Measurements from ENCODE around the gene ALAD.

DNA sequence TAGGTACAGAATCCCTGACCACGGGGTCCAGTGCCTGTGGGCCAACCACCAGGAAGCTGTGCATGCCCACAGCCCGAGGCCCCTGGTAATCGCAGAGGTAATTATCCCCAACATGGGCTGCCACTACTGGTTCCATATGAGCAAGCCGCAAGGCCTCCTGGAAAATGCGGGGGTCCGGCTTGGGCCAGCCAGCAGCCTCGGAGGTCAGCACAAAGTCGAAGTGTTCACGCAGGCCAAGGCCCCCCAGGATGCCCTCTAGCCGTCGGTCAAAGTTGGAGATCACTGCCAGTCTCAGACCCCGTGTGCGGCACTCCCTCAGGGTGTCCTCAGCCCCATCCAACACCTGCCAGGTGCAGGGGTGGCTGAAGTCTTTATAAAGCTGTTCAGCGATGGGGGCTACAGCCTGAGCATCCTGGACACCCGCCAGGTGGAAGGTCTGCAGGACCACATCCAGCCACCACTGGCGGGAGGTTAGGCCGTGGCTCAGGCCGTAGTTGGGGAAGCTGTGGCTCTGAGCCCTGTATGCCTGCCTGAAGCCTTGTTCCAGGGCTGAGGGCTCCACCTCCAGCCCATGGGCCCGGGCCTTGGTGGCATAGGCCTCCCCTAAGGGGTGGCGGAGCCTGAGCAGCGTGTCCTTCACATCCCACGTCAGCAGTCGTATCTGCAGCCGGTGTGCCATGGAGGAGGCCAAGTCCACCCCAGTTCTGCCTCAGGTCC is 27.2 kb downstream of the ALAD start:
- TF ChIP-seq, protein P1, sequence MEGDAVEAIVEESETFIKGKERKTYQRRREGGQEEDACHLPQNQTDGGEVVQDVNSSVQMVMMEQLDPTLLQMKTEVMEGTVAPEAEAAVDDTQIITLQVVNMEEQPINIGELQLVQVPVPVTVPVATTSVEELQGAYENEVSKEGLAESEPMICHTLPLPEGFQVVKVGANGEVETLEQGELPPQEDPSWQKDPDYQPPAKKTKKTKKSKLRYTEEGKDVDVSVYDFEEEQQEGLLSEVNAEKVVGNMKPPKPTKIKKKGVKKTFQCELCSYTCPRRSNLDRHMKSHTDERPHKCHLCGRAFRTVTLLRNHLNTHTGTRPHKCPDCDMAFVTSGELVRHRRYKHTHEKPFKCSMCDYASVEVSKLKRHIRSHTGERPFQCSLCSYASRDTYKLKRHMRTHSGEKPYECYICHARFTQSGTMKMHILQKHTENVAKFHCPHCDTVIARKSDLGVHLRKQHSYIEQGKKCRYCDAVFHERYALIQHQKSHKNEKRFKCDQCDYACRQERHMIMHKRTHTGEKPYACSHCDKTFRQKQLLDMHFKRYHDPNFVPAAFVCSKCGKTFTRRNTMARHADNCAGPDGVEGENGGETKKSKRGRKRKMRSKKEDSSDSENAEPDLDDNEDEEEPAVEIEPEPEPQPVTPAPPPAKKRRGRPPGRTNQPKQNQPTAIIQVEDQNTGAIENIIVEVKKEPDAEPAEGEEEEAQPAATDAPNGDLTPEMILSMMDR (IDR thresholded peaks at IDR 0.05) = no peak
- TF ChIP-seq POLR2A (IDR thresholded peaks at IDR 0.05) = no peak
